ENCODE data around the gene CAMKMT.

CAMKMT gene

DNA sequence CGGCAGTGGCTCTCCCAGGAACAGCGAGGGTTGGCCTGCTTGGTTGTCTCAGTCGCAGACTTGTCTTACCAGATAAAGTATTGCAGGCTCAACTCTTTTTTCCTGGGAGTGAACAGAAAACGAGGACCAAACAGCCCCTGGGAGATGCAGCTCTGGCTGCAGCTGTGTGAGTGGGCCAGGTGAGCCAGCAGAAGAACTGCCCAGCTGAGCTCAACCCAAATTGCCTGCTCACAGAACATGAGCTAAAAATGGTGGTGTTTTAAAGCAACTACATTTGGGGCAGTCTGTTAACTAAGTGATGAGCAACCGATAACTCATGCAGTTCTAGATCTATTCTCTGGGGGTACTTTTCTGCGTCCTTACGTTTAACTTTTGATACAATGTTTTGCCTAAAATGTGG, 418.7 kb downstream of the CAMKMT start:
- no peak for TF ChIP-seq ZBTB7A (IDR thresholded peaks at IDR 0.05; ENCODE audit: low read depth)
- no peak for TF ChIP-seq CEBPB (IDR thresholded peaks at IDR 0.05)
- no peak for TF ChIP-seq CREB1 (IDR thresholded peaks at IDR 0.05; ENCODE audit: low read depth)
- no peak for TF ChIP-seq YY1 (IDR thresholded peaks at IDR 0.05; ENCODE audit: low read depth)
- no peak for TF ChIP-seq EGR1 (IDR thresholded peaks at IDR 0.05)
- TF ChIP-seq, protein P1, sequence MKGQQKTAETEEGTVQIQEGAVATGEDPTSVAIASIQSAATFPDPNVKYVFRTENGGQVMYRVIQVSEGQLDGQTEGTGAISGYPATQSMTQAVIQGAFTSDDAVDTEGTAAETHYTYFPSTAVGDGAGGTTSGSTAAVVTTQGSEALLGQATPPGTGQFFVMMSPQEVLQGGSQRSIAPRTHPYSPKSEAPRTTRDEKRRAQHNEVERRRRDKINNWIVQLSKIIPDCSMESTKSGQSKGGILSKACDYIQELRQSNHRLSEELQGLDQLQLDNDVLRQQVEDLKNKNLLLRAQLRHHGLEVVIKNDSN (IDR thresholded peaks at IDR 0.05): no peak
- TF ChIP-seq, protein P2, sequence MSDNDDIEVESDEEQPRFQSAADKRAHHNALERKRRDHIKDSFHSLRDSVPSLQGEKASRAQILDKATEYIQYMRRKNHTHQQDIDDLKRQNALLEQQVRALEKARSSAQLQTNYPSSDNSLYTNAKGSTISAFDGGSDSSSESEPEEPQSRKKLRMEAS (IDR thresholded peaks at IDR 0.05): no peak
- no peak for TF ChIP-seq TAF1 (IDR thresholded peaks at IDR 0.05; ENCODE audit: low read depth)
- TF ChIP-seq TCF12 (IDR thresholded peaks at IDR 0.05; ENCODE audit: low read depth): no peak
- no peak for TF ChIP-seq NFIC (IDR thresholded peaks at IDR 0.05)
- no peak for TF ChIP-seq RAD21 (IDR thresholded peaks at IDR 0.05; ENCODE audit: low read depth)
- TF ChIP-seq REST (IDR thresholded peaks at IDR 0.05; ENCODE audit: low read depth): no peak
- no peak for TF ChIP-seq FOXM1 (IDR thresholded peaks at IDR 0.05; ENCODE audit: borderline replicate concordance, low read depth)

GRCh38 chr2:44785433-44785832, 423.7 kb downstream of the CAMKMT start:
- TF ChIP-seq CREB1 (IDR thresholded peaks at IDR 0.05; ENCODE audit: low read depth) (no peak), TCF12 (IDR thresholded peaks at IDR 0.05; ENCODE audit: low read depth) (no peak), TAF1 (IDR thresholded peaks at IDR 0.05; ENCODE audit: low read depth) (no peak), RAD21 (IDR thresholded peaks at IDR 0.05; ENCODE audit: low read depth) (no peak), YY1 (IDR thresholded peaks at IDR 0.05; ENCODE audit: low read depth) (no peak), ZBTB7A (IDR thresholded peaks at IDR 0.05; ENCODE audit: low read depth) (no peak), EP300 (IDR thresholded peaks at IDR 0.05; ENCODE audit: borderline replicate concordance) (no peak), EGR1 (IDR thresholded peaks at IDR 0.05) (no peak), REST (IDR thresholded peaks at IDR 0.05; ENCODE audit: low read depth) (no peak), NFIC (IDR thresholded peaks at IDR 0.05) (no peak), FOXM1 (IDR thresholded peaks at IDR 0.05; ENCODE audit: borderline replicate concordance, low read depth) (no peak)
- TF ChIP-seq, protein P1 (IDR thresholded peaks at IDR 0.05): no peak

DNA sequence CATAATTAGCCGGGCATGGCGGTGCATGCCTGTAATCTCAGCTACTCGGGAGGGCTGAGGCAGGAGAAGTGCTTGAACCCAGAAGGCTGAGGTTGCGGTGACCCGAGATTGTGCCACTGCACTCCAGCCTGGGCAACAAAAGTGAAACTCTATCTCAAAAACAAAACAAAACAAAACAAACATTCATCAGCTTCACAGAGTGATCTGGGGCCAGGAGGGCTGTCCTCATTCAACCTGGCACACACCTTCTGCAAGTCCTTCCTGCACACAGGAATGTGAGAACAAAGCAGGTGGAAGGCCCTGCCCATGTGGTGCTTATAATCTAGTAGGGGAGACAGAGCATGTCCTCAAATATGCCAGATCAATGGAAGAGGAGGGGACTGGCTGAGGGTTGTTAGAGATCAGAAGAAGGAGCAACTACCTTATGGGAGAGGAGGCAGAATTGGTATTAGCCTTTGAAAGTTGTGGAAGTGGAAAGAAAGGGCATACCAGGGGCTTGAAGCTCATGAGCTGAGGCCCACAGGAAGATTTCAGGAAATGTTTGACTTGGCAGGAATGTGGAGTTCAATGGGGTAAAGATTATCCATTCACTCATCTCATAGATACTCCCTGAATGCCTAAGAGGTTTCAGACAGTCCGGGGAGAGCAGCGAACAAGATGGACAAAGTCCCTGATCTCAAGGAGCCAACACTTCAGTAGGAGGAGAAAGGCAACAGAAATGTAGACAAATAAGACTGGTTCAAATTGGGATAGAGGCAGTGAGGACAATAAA, 424.5 kb downstream of the CAMKMT start:
- TF ChIP-seq EP300 (IDR thresholded peaks at IDR 0.05; ENCODE audit: borderline replicate concordance) (no peak), TEAD4 (IDR thresholded peaks at IDR 0.05) (no peak)

DNA sequence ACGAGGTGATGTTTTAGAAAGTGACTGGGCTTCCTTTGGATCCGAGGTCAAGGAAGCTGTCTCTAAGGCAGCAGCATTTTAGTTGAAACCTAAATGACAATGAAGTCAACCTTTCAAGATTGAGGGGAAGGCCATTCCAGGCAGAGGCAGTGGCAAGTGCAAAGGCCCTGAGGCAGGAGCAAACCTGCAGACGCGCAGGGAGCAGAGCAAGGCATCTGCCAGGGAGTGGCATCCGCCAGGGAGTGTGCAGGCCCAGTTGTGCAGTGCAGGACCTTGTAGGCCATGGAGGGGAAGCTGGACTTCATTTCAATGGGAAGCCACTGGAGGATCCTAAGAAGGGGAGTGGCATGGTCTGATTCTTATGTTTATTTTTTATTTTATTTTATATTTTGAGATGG, 425.1 kb downstream of the CAMKMT start:
- no peak for TF ChIP-seq CREB1 (IDR thresholded peaks at IDR 0.05; ENCODE audit: low read depth)
- no peak for TF ChIP-seq TEAD4 (IDR thresholded peaks at IDR 0.05)
- no peak for TF ChIP-seq EP300 (IDR thresholded peaks at IDR 0.05; ENCODE audit: borderline replicate concordance)
- no peak for TF ChIP-seq YY1 (IDR thresholded peaks at IDR 0.05; ENCODE audit: low read depth)
- TF ChIP-seq RAD21 (IDR thresholded peaks at IDR 0.05; ENCODE audit: low read depth): no peak
- no peak for TF ChIP-seq FOXM1 (IDR thresholded peaks at IDR 0.05; ENCODE audit: borderline replicate concordance, low read depth)
- no peak for TF ChIP-seq TAF1 (IDR thresholded peaks at IDR 0.05; ENCODE audit: low read depth)
- no peak for TF ChIP-seq CEBPB (IDR thresholded peaks at IDR 0.05)
- TF ChIP-seq, protein P2 (IDR thresholded peaks at IDR 0.05): no peak
- no peak for TF ChIP-seq TCF12 (IDR thresholded peaks at IDR 0.05; ENCODE audit: low read depth)
- no peak for TF ChIP-seq ZBTB7A (IDR thresholded peaks at IDR 0.05; ENCODE audit: low read depth)
- no peak for TF ChIP-seq REST (IDR thresholded peaks at IDR 0.05; ENCODE audit: low read depth)
- no peak for TF ChIP-seq EGR1 (IDR thresholded peaks at IDR 0.05)
- no peak for TF ChIP-seq NFIC (IDR thresholded peaks at IDR 0.05)
- TF ChIP-seq, protein P1 (IDR thresholded peaks at IDR 0.05): no peak
